GM19467 (cell line): ENCODE measurements around the gene DDHD1.
"Not testable (repeated sequence)": the region's sequence is repeated elsewhere in the genome, so short reads cannot be mapped to it uniquely, and the experiment has no call there.

Source experiments
- ATAC-seq: cut with Tn5 transposase; IDR thresholded peaks from one replicate; pipeline ENCODE4 v1.9.1; 2021; ENCODE audit warnings: mild to moderate bottlenecking, moderate library complexity; ENCODE audit not compliant: unreplicated experiment

DDHD1 gene

GRCh38 chr14:53152184-53152886 lies 788 bp downstream of the DDHD1 start:
- peak; percentile 23 for ATAC-seq

GRCh38 chr14:53151523-53152183 lies 1.5 kb downstream of the DDHD1 start:
- no peak for ATAC-seq

GRCh38 chr14:53149668-53150316 lies 3.3 kb downstream of the DDHD1 start:
- ATAC-seq: no peak

GRCh38 chr14:53148671-53149070 lies 4.5 kb downstream of the DDHD1 start:
- ATAC-seq: no peak

- no peak for ATAC-seq
Measured at GRCh38 chr14:53147893-53148292, 5.2 kb downstream of the DDHD1 start.

DNA sequence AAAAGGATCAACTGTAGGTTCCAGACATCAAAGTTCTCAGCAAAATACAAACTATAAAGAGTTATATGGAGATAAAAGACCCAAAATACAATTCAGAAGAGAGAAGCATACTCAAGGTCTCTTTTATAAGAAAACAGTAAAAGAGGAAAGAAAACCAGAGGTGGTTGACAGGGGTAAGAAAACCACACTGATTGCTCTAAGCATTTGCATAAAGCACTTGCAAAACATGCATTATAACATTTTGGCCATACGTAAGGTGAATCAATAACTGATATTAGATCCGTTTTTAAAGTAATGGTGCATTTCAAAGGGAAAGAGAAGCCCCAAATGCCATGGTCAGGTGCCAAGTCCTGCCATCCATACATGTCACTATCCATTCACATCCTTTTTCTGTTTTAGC lies 5.9 kb downstream of the DDHD1 start:
- no peak for ATAC-seq

DNA sequence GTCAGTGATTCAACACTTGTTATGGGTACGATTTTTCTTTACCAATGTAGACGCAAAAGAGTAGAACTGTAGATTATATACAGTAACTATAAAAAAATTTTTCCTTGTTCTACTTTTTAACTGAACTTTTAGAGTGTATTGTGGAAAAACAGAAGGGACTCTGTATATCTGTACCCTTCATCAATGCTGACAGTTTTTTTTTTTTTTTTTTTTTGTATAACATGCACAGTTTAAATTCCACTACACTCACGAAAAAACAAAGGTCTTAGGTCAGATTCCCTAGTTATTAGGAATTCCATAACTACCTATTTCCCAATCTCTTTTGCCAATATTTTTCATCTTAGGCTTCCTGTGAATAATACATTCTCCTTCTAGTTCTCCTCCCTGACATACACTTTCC lies 6.4 kb downstream of the DDHD1 start:
- ATAC-seq: no peak

DNA sequence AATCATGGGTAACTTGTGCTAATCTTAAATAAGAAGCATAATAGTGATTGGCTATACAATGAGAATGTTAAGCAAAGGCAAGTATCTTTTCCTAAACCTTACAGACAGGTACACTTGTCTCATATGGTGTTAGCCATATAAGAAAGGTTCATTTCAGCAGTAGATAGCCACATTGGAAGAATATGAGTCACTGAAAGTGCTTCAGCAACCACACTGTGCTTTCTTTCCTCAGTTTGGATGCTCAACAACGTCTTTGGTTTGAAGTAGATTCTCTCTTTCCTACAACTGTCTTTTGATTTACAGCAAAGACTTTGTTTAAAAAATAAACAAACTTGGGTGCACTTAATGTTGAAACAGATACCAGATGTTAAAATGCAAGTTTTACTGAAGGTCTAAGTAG lies 8.9 kb downstream of the DDHD1 start:
- ATAC-seq: no peak

GRCh38 chr14:53140585-53140984 lies 12.5 kb downstream of the DDHD1 start:
- no peak for ATAC-seq

DNA sequence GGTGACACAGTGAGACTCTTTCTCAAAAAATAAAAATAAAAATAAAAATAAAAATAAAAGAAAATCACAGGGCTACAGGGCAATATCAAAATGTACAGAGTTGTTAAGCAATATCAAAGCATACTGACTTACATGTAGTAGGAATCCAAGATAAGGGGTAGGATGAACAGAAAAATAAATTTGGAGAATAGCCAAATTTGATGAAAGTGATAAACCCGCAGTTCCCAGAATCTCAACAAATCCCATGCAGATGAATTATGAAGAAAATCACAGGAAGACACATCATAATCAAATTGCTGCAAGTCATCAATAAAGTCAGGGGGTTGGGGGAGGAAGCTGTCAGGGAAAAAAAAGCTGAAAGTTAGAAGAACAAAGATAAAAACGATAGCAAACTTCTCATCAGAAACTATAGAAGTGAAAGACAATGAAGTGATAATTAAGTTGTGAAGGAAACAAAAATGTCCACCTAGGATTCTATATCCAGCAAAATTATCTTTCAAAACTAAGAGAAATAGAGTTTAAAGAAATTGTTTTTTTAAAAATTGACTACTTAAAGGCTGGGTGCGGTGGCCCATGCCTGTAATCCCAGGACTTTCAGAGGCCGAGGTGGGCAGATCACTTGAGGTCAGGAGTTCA lies 15.4 kb downstream of the DDHD1 start:
- ATAC-seq: no peak

- not testable (repeated sequence) for ATAC-seq
Measured at GRCh38 chr14:53130491-53130890, 22.6 kb downstream of the DDHD1 start.

GRCh38 chr14:53128303-53129028 lies 24.7 kb downstream of the DDHD1 start:
- ATAC-seq: no peak

- ATAC-seq: no peak
Measured at GRCh38 chr14:53127832-53128231, 25.3 kb downstream of the DDHD1 start.

- no peak for ATAC-seq
Measured at GRCh38 chr14:53127151-53127550, 26.0 kb downstream of the DDHD1 start.

DNA sequence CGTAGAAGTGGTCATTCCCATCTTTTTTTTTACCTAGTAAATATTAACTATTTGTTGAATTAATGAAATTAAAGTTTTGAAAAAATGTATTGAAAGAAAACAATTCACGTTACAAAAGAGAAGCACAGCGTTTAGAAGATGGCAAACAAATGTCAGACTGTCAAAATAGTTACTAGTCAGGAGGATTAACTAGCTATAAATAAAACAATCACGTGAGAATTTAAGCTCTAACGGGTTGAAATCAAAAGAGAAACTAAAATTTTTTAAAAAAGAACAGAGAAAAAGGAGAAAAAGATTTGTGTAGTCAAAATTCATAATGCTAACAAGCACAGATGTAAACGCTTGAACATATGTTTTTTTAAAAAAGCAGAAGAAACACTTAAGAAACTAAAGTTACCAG lies 26.4 kb downstream of the DDHD1 start:
- no peak for ATAC-seq

DNA sequence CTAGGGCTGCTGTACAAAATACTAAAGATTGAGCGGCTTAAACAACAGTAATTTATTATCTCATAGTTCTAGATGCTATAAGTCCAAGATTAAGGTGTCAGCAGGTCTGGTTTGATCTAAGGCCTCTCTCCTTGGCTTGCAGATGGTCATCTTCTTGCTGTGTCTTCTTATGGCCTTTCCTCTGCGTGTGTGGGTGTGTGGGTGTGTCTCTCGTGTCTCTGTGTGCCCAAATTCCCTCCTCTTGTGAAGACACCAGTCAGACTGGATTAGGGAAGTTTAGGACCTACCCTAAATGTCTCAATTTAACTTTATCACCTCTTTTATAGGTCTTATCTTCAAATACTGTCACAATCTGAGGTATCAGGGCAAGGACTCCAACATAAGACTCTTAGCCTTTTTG lies 28.3 kb downstream of the DDHD1 start:
- no peak for ATAC-seq

- not testable (repeated sequence) for ATAC-seq
Measured at GRCh38 chr14:53121419-53121818, 31.7 kb downstream of the DDHD1 start.

DNA sequence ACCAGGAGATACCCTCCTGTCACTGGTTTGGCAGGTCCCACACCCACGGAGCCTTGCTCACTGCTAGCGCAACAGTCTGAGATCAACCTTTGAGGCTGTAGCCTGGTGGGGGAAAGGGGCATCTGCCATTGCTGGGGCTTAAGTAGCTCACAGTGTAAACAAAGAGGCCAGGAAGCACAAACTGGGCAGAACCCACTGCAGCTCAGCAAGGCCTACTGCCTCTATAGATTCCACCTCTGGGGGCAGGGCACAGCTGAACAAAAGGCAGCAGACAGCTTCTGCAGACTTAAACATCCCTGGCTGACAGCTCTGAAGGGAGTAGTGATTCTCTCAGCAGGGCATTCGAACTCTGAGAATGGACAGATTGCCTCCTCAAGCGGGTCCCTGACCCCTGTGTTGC lies 35.6 kb downstream of the DDHD1 start:
- ATAC-seq: not testable (repeated sequence)

GRCh38 chr14:53113989-53114388 lies 39.1 kb downstream of the DDHD1 start:
- ATAC-seq: no peak

GRCh38 chr14:53110096-53110495 lies 43.0 kb downstream of the DDHD1 start:
- no peak for ATAC-seq
